ENCODE measurements around the gene DEFB126.

DNA sequence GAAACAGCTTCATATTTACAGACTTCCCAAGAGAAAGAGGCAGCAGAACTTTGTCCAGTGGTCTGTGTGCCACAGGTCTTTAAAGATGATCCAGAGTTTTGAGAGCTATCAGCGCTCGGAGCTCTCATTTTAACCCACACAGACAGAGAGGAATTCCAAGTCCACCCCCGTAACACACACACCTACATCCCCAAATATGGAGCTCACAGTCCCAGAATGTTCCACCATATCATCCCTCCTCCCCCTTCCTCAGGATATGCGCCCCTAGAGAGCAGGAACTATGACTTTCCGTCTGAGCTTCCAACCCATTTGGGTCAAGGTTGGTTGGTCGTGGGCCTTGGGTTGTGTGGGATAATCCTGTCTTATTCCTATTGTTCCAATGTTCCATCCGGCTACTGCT, 47.2 kb downstream of the DEFB126 start, which contains the start of gene DEFB128:
- TF ChIP-seq, protein P1, sequence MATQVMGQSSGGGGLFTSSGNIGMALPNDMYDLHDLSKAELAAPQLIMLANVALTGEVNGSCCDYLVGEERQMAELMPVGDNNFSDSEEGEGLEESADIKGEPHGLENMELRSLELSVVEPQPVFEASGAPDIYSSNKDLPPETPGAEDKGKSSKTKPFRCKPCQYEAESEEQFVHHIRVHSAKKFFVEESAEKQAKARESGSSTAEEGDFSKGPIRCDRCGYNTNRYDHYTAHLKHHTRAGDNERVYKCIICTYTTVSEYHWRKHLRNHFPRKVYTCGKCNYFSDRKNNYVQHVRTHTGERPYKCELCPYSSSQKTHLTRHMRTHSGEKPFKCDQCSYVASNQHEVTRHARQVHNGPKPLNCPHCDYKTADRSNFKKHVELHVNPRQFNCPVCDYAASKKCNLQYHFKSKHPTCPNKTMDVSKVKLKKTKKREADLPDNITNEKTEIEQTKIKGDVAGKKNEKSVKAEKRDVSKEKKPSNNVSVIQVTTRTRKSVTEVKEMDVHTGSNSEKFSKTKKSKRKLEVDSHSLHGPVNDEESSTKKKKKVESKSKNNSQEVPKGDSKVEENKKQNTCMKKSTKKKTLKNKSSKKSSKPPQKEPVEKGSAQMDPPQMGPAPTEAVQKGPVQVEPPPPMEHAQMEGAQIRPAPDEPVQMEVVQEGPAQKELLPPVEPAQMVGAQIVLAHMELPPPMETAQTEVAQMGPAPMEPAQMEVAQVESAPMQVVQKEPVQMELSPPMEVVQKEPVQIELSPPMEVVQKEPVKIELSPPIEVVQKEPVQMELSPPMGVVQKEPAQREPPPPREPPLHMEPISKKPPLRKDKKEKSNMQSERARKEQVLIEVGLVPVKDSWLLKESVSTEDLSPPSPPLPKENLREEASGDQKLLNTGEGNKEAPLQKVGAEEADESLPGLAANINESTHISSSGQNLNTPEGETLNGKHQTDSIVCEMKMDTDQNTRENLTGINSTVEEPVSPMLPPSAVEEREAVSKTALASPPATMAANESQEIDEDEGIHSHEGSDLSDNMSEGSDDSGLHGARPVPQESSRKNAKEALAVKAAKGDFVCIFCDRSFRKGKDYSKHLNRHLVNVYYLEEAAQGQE (IDR thresholded peaks at IDR 0.05; ENCODE audit: borderline replicate concordance), result no peak
- TF ChIP-seq, protein P1 (CRISPR knock-in tag; IDR thresholded peaks at IDR 0.05; ENCODE audit: low read depth), result no peak
- no peak for TF ChIP-seq KLF16 (IDR thresholded peaks at IDR 0.05)
- TF ChIP-seq SP1 (CRISPR knock-in tag; IDR thresholded peaks at IDR 0.05), result no peak
